Tibial artery (tissue), 4 donors: ENCODE results near the gene PDCD1.

Experiments
- DNase-seq, 2 donors: peaks; one replicate each; pipeline ENCODE4 v3.0.0-alpha.2; 2019
- H3K27ac ChIP-seq, 2 donors: fragments of 200-600 bp; sonication (generic) in 1 of 2; 1 replicate in 1 of 2; 2 replicates in 1 of 2; pipeline ENCODE4 v1.5.1; 2018 to 2019; ENCODE audit warnings: mild to moderate bottlenecking in 1 of 2
- H3K27me3 ChIP-seq, 2 donors: fragments of 200-600 bp; sonication (generic) in 1 of 2; one replicate each; pipeline versions ENCODE4 v1.5.1 to v1.6.0; 2016 to 2019
- H3K36me3 ChIP-seq, 3 donors: fragments of 200-600 bp; sonication (generic) in 2 of 3; one replicate each; pipeline ENCODE4 v1.5.1; 2016 to 2019; ENCODE audit warnings: mild to moderate bottlenecking in 2 of 3
- H3K4me1 ChIP-seq, 4 donors: fragments of 200-600 bp; sonication (generic) in 2 of 4; 1 replicate in 3 of 4; 2 replicates in 1 of 4; pipeline ENCODE4 v1.5.1; 2016 to 2019
- H3K4me3 ChIP-seq, 2 donors: fragments of 200-600 bp; sonication (generic) in 1 of 2; 1 replicate in 1 of 2; 2 replicates in 1 of 2; pipeline ENCODE4 v1.5.1; 2018 to 2019; ENCODE audit warnings: mild to moderate bottlenecking in 2 of 2
- H3K9me3 ChIP-seq, 3 donors: fragments of 200-600 bp; sonication (generic) in 1 of 3; one replicate each; pipeline ENCODE4 v1.5.1; 2016 to 2019
- CTCF ChIP-seq, 2 experiments: fragments of 200-600 bp in 1 of 2; fragments of 450-650 bp in 1 of 2; IDR thresholded peaks; one replicate each; pipeline ENCODE4 v1.5.1; 2017 to 2019; ENCODE audit warnings: antibody characterized with exemption in 2 of 2, mild to moderate bottlenecking in 1 of 2, moderate library complexity in 1 of 2
- intact Hi-C: fragments of 100-400 bp; cut with DNase I; formaldehyde crosslinking; loops from one replicate; pipeline ENCODE4 v1.15.0; 2023; ENCODE audit warnings: low total_unique reads

The PDCD1 gene

GRCh38 chr2:241873081-241873802 is 14.5 kb upstream of the PDCD1 start:
- no peaks in the 10 kb centered on the region for H3K36me3 ChIP-seq
- DNase-seq, result no peak
- no peaks in the 10 kb centered on the region for H3K9me3 ChIP-seq
- no peak for TF ChIP-seq CTCF (IDR thresholded peaks at IDR 0.05)
- no peak overlapping the region for H3K4me3 ChIP-seq
- H3K4me1 ChIP-seq, result peaks cover 0 to 3% (median 0%) of the 10 kb centered on the region in 4 donors
- H3K27ac ChIP-seq, result no peak overlapping the region
- intact Hi-C loops, result loop anchor here (10.0 kb wide), 1 partner anchor 188 kb away; the partner anchor contains the start of gene DTYMK
- H3K27me3 ChIP-seq, result peaks cover 0 to 46% of the 10 kb centered on the region in 2 donors

GRCh38 chr2:241872313-241872642 is 13.6 kb upstream of the PDCD1 start:
- Histone ChIP-seq H3K27ac (no peak overlapping the region), H3K4me1 (no peaks in the 10 kb centered on the region), H3K9me3 (no peaks in the 10 kb centered on the region), H3K27me3 (peaks cover 0 to 55% of the 10 kb centered on the region in 2 donors), H3K4me3 (no peak overlapping the region), H3K36me3 (no peaks in the 10 kb centered on the region)
- TF ChIP-seq CTCF (IDR thresholded peaks at IDR 0.05), result no peak
- no peak for DNase-seq
- intact Hi-C loops, result loop anchor here (10.0 kb wide), 1 partner anchor 187 kb away; the partner anchor contains the start of gene DTYMK

- Histone ChIP-seq H3K4me1 (peaks cover 0 to 1% (median 0%) of the 10 kb centered on the region in 4 donors), H3K9me3 (no peaks in the 10 kb centered on the region), H3K27ac (no peak overlapping the region), H3K4me3 (no peak overlapping the region), H3K36me3 (no peaks in the 10 kb centered on the region), H3K27me3 (peaks cover 0 to 61% of the 10 kb centered on the region in 2 donors)
- TF ChIP-seq CTCF (IDR thresholded peaks at IDR 0.05), result no peak
- no peak for DNase-seq
- intact Hi-C loops, result loop anchor here (10.0 kb wide), 1 partner anchor 187 kb away; the partner anchor contains the start of gene DTYMK
These were observed 13.0 kb upstream of the PDCD1 start for GRCh38 chr2:241871538-241872312.

DNA sequence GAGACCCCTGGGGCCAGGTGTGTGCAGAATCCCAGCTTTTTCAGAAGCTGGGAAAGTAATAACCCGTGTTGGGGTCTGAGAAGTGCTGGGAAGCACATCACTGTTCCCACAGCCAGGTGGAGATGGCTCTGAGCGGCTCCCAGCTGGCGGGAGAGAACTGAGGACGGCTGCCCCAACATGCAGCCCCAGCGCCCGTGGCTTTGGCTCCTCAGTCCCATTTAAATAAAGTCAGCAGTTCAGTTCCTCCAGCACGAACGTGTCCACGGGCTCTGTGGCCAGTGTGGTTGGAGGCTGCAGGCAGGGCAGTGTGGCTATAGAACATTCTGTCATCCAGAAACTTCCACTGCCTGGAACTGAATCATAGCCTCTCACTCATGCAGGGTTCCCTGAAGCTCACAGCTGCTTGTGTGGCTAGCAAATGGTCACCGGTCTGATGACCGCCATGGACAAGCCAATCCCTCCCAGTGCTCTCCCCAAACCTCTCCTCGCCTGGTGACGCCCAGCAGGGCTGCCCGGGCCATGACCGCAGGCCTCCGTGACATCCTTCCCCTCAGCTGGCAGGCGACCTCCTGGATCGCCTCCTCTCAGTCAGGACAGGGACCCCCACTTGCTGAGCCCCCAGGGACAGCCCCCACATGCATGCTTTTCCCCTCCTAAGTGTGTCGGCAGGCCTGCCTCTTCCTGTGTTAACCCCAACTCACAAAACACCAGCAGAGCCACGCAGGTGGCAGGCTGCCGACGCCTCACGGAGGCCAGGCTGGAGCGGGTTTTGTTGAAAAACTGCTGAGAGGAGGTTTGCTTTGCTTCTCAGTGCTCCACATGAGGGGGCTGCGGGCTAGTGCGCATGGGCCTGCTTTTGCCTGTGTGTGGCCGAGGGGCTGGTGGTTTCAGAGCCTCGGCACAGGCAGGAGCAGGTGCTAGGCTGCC is 12.2 kb upstream of the PDCD1 start:
- no peaks in the 10 kb centered on the region for H3K36me3 ChIP-seq
- H3K4me1 ChIP-seq, result peaks cover 0 to 5% (median 0%) of the 10 kb centered on the region in 4 donors
- no peak for TF ChIP-seq CTCF (IDR thresholded peaks at IDR 0.05)
- no peaks in the 10 kb centered on the region for H3K9me3 ChIP-seq
- peaks cover 0 to 69% of the 10 kb centered on the region in 2 donors for H3K27me3 ChIP-seq
- intact Hi-C loops, result loop anchor here (10.0 kb wide), 1 partner anchor 186 kb away; the partner anchor contains the start of gene DTYMK
- no peak overlapping the region for H3K4me3 ChIP-seq
- no peak overlapping the region for H3K27ac ChIP-seq
- no peak for DNase-seq

- no peak for DNase-seq
- Histone ChIP-seq H3K4me3 (no peak overlapping the region), H3K27me3 (peaks cover 0 to 77% of the 10 kb centered on the region in 2 donors), H3K36me3 (no peaks in the 10 kb centered on the region), H3K9me3 (no peaks in the 10 kb centered on the region), H3K27ac (no peak overlapping the region), H3K4me1 (peaks cover 0 to 5% (median 0%) of the 10 kb centered on the region in 4 donors)
- no peak for TF ChIP-seq CTCF (IDR thresholded peaks at IDR 0.05)
- intact Hi-C loops, result loop anchor here (10.0 kb wide), 1 partner anchor 185 kb away; the partner anchor contains the start of gene DTYMK
These were observed 11.4 kb upstream of the PDCD1 start for GRCh38 chr2:241870081-241870541.
